Pons (tissue), 1 donor: Measurements from ENCODE around the gene TAF3.
"Not testable (repeated sequence)": the region's sequence is repeated elsewhere in the genome, so short reads cannot be mapped to it uniquely, and the experiment has no call there.

Experiments
- DNase-seq: peaks from one replicate; pipeline ENCODE4 v3.0.0-alpha.2; 2016; ENCODE audit warnings: low spot score

The TAF3 gene

GRCh38 chr10:7968510-7969112 is 150.3 kb downstream of the TAF3 start:
- DNase-seq: no peak

- no peak for DNase-seq
Observed at GRCh38 chr10:7969623-7970022, 151.3 kb downstream of the TAF3 start.

DNA sequence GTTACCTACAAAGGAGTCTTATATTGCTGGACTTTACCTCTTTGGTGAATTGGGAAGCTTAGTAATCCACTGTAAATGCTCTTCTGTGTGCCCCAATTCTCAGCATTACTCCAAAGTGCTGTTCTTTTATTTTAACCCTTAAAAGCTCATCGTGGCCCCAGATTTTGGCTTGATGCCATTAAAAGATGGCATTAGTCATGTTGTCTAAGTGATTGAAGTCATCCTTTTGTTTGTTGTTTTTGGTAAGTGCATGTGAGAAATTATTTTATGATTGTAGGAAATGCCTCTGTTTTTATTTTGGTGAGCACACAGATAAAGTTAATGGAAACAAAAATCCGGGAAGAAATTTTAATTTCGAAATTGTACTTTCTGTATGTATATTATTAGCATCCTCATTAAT is 153.6 kb downstream of the TAF3 start:
- no peak for DNase-seq

- DNase-seq: no peak
Observed at GRCh38 chr10:7972367-7972766, 154.1 kb downstream of the TAF3 start.

- no peak for DNase-seq
Observed at GRCh38 chr10:7980196-7980595, 161.9 kb downstream of the TAF3 start.

GRCh38 chr10:7982727-7983126 is 164.4 kb downstream of the TAF3 start:
- no peak for DNase-seq

DNA sequence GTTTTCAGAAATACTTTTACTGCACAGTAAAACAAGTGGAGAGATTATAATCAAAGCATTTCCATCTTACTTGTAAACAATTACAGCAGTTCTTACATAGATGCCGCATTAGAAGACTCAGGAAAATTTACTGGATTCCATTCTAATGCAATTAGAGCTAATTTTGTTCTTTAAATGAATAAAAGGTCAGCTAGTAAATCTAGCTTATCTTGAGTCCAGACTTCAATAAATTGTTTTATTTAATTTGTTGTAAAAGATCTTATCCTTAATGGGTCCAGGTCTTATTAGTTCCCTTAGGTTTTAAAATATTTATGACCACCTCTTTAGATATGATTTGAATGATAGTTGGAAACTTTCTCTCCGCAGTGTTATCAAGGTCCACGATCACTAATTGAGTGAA is 166.0 kb downstream of the TAF3 start:
- no peak for DNase-seq

- no peak for DNase-seq
Observed at GRCh38 chr10:7984896-7985295, 166.6 kb downstream of the TAF3 start.

GRCh38 chr10:7986851-7987250 is 168.5 kb downstream of the TAF3 start:
- DNase-seq: no peak

- DNase-seq: no peak
Observed at GRCh38 chr10:7988989-7989388, 170.7 kb downstream of the TAF3 start.

- DNase-seq: no peak
Observed at GRCh38 chr10:7998831-7999230, 180.5 kb downstream of the TAF3 start.

- DNase-seq: no peak
Observed at GRCh38 chr10:8004469-8005000, 186.2 kb downstream of the TAF3 start.

DNA sequence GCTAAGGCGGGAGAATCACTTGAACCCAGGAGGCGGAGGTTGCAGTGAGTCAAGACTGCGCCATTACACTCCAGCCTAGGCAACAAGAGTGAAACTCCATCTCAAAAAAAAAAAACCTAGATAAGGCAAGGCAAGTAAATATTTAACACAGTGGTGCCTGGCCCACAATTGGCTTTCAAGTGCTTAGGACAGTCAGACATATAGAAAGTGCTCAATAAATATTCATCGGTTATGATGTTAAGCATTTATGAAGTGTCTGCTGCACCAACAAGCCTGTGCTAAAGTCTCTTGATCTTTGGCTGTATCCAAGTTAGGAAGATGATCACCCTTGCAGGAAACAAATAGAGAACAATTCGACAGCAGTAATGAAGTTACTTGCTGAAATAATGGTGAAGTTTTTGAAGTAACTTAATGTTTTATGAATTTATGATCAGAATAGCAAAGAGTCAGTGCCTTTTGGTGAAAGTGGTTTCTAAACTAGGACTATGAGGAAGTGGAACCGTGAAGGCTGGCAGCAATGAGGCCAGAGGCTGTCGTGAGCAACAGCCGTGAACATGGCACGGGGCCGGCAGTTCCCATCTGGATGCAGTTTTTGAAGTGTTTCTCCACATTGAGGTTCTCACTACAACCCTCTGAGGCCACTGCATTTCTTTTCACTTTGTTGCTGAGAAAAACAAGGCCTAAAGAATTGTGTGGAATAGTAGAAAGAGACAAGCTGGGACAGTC is 188.1 kb downstream of the TAF3 start:
- no peak for DNase-seq

DNA sequence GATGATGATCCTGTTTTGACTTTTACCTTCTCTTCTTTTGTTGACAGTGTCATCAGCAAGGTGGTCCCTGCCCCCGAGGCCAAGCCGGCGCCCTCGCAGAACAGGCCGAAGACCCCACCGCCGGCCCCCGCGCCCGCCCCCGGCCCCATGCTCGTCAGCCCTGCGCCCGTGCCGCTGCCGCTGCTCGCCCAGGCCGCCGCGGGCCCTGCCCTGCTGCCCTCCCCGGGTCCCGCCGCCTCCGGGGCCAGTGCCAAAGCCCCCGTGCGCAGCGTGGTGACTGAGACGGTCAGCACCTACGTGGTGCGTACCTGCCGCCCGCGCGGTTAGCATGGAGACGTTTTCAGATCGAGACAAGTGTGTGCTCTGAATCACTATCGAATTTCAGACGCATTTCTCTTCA is 190.7 kb downstream of the TAF3 start:
- no peak for DNase-seq

GRCh38 chr10:8013006-8013405 is 194.7 kb downstream of the TAF3 start:
- DNase-seq: no peak

- DNase-seq: no peak
Observed at GRCh38 chr10:8013619-8014018, 195.3 kb downstream of the TAF3 start.

DNA sequence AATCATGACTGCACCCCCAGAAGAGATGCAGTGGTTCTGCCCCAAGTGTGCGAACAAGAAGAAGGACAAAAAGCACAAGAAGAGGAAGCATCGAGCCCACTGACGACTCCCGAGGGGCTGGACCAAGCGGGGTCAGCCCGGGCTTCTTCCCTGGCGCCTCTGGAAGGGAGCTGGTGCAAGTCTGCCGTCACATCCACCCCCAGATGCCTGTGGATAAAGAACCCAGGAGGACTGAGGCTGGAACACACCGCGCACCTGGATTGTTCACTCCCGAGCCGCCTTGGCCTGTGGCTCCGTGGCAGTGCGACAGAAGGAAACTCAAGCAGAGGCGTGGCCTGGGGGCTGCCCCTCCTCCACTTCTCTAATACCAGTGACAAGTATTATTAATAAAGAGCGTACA is 196.3 kb downstream of the TAF3 start:
- DNase-seq: no peak

DNA sequence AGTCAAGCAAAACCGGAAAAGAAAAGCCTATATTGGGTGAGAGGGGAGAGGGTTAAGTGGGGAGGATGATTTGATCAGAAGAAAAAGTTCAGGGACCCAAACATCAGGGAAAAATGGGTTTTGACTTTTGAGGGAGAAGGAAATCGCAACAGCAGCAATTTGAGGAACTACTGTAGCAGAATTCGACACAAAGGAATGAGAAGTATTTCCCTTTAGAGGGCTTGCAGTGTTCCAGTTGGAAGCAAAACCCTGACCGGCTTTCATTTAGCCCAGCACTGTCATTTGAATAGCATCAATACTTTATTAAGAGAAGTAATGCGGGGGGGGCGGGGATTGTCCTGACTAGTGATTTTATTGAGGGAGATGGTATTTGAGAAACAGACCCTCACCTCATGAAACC is 199.0 kb downstream of the TAF3 start:
- DNase-seq: no peak

- no peak for DNase-seq
Observed at GRCh38 chr10:8023321-8023720, 205.0 kb downstream of the TAF3 start.

DNA sequence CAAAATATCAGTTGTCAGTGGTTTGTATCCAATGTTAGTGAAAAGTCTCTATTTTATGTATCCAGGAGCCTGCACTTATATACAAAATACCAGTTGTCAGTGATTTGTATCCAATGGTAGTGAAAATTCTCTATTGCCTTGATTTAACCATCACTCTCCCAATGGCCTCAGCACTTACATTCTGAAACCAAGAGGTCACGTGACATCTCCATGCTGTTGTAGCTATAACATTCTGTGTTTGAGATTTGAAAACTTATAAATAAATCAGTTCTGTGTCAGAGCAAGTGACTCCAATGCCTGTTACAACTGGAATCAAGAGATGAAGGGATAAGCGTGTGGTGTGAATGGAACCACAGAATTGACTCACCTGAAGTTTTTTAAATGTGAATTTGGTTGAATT is 205.5 kb downstream of the TAF3 start:
- DNase-seq: no peak

DNA sequence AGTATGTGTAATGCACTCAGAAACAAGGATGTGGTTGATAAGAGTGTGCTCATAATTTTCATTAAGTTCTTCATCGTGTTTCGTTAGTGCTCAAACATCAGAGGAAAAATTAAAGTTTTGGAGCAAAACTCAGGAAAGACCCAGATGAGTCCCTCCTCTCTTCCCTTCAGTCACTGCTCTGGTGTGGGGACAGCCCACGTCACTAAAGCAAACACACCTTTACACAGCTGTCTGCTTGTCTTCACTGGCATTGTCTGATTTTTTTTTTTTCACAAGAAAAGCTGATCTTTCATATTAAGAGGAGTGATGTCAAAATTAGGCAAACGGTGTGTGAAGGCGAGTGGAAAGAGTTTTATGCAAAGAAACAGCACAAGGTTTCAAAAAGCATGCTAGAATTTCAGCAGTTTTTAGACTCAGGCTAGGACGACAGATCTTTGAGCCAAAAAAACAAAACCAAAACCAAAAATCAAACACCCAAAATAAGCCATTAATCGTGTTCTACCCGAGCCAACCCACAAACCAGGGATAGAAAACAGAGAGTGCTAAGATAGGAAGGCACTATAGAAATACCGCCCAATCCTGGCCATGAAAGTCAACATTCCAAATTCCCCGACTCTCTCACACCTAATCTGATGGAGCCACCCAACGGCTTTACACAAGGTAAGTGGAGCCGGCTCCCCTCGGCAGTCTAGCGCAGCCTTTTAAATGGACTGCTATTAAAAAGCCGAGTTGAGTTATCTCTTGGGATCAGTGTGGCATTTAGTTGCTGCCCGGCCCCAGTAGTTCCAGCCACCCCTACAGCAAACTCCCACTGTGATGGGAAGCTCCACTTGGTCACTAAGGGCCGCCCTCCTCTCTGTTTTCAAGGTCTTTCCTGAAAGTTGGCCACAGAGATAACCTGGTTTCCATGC is 208.3 kb downstream of the TAF3 start:
- DNase-seq: no peak

DNA sequence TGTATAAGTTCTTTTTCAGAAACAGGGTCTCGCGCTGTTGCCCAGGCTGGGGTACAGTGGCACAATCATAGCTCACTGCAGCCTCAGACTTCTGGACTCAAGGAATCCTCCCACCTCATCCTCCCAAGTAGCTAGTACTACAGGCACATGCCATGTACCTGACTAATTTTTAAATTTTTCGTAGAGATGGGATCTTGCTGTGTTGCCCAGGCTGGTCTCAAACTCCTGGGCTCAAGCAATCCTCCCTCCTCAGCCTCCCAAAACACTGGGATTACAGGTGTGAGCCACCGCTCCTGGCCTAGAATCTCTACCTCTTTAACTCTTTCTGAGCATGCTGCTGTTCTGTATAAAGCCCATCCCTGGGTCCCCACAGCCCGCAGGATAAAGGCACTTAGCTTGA is 212.9 kb downstream of the TAF3 start:
- DNase-seq: not testable (repeated sequence)

- no peak for DNase-seq
Observed at GRCh38 chr10:8032558-8032957, 214.3 kb downstream of the TAF3 start.
